Frontal cortex (tissue), 4 donors: ENCODE data around the gene CDH4. TPM values are rescaled to one million over a fixed set of nuclear protein-coding genes. Genes with fewer than 3 reads are reported as not detected.

ENCODE experiments used
- DNase-seq, 2 donors: peaks; one replicate each; pipeline ENCODE4 v3.0.0; 2012; ENCODE audit warnings: low spot score in 2 of 2
- FAIRE-seq: peaks from 2 replicates; lab custom pipeline; 2012; peaks lifted over from hg19 to GRCh38; lab: Jason Lieb, UNC
- total RNA-seq: library from RNA; depleted of rRNA; stranded (reverse); fragments of >200 nt; gene quantifications from one replicate; pipeline ENCODE4 v1.2.3, GENCODE V29; 2014
- donor health status: control.
- donor health status: control.
- donor health status: control.

Gene CDH4
- total RNA-seq, 1 donor from 2014 or later: 22.8 TPM

- FAIRE-seq: no peak
- no peak for DNase-seq
Observed at GRCh38 chr20:61719691-61720347, 467.8 kb downstream of the CDH4 start.

GRCh38 chr20:61720348-61720696 lies 468.3 kb downstream of the CDH4 start:
- no peak for FAIRE-seq
- DNase-seq: no peak

GRCh38 chr20:61722146-61722678 lies 470.2 kb downstream of the CDH4 start:
- no peak for FAIRE-seq
- no peak for DNase-seq

- DNase-seq: no peak
- no peak for FAIRE-seq
Observed at GRCh38 chr20:61723529-61724257, 471.6 kb downstream of the CDH4 start.

- FAIRE-seq (no peak), DNase-seq (no peak)
Observed at GRCh38 chr20:61724376-61724775, 472.3 kb downstream of the CDH4 start.

- DNase-seq: no peak
- no peak for FAIRE-seq
Observed at GRCh38 chr20:61725145-61725544, 473.1 kb downstream of the CDH4 start.

- FAIRE-seq (no peak), DNase-seq (no peak)
Observed at GRCh38 chr20:61725966-61726365, 473.9 kb downstream of the CDH4 start.

- FAIRE-seq (no peak), DNase-seq (no peak)
Observed at GRCh38 chr20:61726979-61727378, 474.9 kb downstream of the CDH4 start.

GRCh38 chr20:61727761-61728160 lies 475.7 kb downstream of the CDH4 start:
- FAIRE-seq: no peak
- DNase-seq: no peak

- FAIRE-seq: no peak
- no peak for DNase-seq
Observed at GRCh38 chr20:61728326-61728725, 476.3 kb downstream of the CDH4 start.

GRCh38 chr20:61728786-61729770 lies 477.0 kb downstream of the CDH4 start:
- DNase-seq (no peak), FAIRE-seq (no peak)

GRCh38 chr20:61730631-61731362 lies 478.7 kb downstream of the CDH4 start:
- FAIRE-seq: no peak
- no peak for DNase-seq

GRCh38 chr20:61731363-61732181 lies 479.5 kb downstream of the CDH4 start:
- FAIRE-seq: no peak
- peak in 1 of 2 donors; percentile 51 for DNase-seq

- FAIRE-seq (no peak), DNase-seq (no peak)
Observed at GRCh38 chr20:61732511-61733210, 480.6 kb downstream of the CDH4 start.

GRCh38 chr20:61733216-61733615 lies 481.2 kb downstream of the CDH4 start:
- DNase-seq: no peak
- FAIRE-seq: no peak

GRCh38 chr20:61733891-61734732 lies 482.1 kb downstream of the CDH4 start:
- FAIRE-seq (no peak), DNase-seq (no peak)

GRCh38 chr20:61734733-61735502 lies 482.9 kb downstream of the CDH4 start:
- FAIRE-seq: no peak

More at GRCh38 chr20:61734733-61735502, 482.9 kb downstream of the CDH4 start:
- no peak for DNase-seq
